ENCODE data around the gene TFAM. TPM values are rescaled to one million over a fixed set of nuclear protein-coding genes. Genes with fewer than 3 reads are reported as not detected.
A peak's percentile ranks its signal among the peaks of the same experiment; 100 is the strongest.
"Not testable (repeated sequence)": the region's sequence is repeated elsewhere in the genome, so short reads cannot be mapped to it uniquely, and the experiment has no call there.

The TFAM gene
- total RNA-seq, 2 experiments from 2014 or later = 61.3 to 64.0 TPM

DNA sequence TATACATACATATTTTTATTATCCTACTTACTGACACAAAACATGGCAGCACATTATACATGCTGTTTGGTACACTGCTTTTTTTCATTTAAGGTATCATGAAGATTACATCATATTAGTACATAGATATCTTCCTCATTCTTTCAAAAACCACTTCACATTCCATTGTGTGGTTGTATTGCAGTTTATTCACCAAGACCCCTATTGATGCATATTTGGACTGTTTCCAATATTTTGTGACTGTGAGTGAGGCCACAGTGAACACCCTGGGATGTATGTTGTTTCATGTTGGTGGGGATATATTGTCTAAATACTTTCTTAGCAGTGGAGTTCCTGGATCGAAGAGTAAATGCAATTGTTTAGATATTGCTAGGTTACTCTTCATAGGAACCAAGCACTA is 39.0 kb downstream of the TFAM start:
- H3K27ac Mint-ChIP-seq = no peak overlapping the region
- H3K36me3 Mint-ChIP-seq (ENCODE audit: low read depth) = no peaks in the 10 kb centered on the region
- POLR2A ChIA-PET = no interaction called here
- no peaks in the 10 kb centered on the region for H3K4me1 Mint-ChIP-seq
- no peaks in the 10 kb centered on the region for H3K9me3 Mint-ChIP-seq
- peaks cover 20% of the 10 kb centered on the region for H3K27me3 Mint-ChIP-seq
- CTCF ChIA-PET = no interaction called here
- no peak overlapping the region for H3K4me3 Mint-ChIP-seq
- no peak for DNase-seq

DNA sequence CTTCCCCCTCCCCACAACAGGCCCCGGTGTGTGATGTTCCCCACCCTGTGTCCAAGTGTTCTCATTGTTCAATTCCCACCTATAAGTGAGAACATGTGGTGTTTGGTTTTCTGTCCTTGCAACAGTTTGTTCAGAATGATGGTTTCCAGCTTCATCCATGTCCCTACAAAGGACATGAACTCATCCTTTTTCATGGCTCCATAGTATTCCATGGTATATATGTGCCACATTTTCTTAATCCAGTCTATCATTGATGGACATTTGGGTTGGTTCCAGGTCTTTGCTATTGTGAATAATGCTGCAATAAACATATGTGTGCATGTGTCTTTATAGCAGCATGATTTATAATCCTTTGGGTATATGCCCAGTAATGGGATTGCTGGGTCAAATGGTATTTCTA is 43.2 kb downstream of the TFAM start:
- H3K27ac Mint-ChIP-seq, CTCF ChIA-PET: not testable (repeated sequence)

DNA sequence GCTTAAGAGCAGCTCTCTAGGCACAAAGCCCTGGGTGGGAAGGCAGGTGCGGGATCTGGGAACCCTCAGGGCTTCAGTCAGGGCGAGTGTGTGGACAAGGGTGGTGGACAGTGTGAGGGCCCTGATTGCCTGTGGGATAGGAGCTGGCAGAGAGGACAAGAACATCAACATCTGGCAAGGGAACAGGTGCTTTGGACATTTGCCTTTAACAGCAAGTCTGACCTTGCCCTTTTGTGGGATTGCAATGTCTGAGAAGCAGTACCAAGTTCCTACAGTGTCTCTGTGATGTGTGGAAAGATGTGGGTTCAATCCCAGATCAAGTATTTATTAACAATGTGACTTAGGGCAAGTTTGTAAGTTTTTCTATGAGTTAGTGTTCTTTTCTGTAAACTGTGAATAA is 46.7 kb downstream of the TFAM start:
- Mint-ChIP-seq H3K36me3 (ENCODE audit: low read depth) (no peaks in the 10 kb centered on the region), H3K27ac (no peak overlapping the region), H3K27me3 (peaks cover 6% of the 10 kb centered on the region), H3K4me1 (peaks cover 14% of the 10 kb centered on the region), H3K9me3 (no peaks in the 10 kb centered on the region), H3K4me3 (no peak overlapping the region)
- ChIA-PET POLR2A (no interaction called here), CTCF (interaction anchor here (0.6 kb wide), 1 partner anchor 1094 kb away, joined by 3 read pairs; no protein-coding TSS in a partner anchor)
- no peak for DNase-seq

More for the DNA sequence above, 43.2 kb downstream of the TFAM start:
- H3K4me1 Mint-ChIP-seq; H3K4me3 Mint-ChIP-seq; DNase-seq; H3K36me3 Mint-ChIP-seq (ENCODE audit: low read depth); H3K9me3 Mint-ChIP-seq; H3K27me3 Mint-ChIP-seq; POLR2A ChIA-PET: not testable (repeated sequence)

DNA sequence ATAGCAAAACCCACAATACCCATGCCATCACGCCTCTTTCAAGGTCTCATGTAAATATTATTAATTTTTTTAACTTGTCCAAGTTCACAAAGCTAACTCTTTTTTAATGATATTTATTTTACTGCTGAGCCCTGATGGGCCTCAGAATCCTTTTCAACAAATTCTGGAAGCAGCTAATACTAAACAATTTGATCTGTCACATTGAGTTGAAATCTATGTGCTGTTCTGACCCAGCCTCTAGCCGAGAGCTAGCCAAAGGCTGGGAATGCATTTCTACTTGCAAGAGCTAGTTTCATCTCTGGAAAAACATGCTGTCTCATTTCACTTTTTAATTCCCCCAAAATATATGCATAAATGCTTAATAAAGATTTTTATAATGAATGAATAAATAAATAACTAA is 47.9 kb downstream of the TFAM start:
- Mint-ChIP-seq H3K36me3 (ENCODE audit: low read depth) (no peaks in the 10 kb centered on the region), H3K4me3 (no peak overlapping the region), H3K27ac (no peak overlapping the region), H3K4me1 (peaks cover 14% of the 10 kb centered on the region), H3K9me3 (no peaks in the 10 kb centered on the region), H3K27me3 (peaks cover 6% of the 10 kb centered on the region)
- CTCF ChIA-PET = no interaction called here
- POLR2A ChIA-PET = no interaction called here
- DNase-seq = no peak

DNA sequence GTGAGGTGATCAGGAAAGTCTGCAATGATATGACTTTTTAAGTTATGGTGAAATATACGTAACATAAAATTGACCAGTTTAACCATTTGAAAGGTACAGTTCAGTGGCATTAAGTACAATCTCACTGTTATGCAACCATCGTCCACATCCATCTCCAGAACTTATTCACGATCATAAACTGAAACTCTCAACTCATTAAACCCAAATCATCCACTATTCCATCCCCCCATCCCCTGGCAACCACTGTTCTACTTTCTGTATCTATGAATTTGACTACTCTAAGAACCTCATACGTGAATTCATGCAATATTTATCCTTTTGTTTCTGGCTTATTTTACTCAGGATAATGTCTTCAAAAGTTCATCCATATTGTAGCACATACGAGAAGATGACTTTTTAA is 48.4 kb downstream of the TFAM start:
- no peaks in the 10 kb centered on the region for H3K36me3 Mint-ChIP-seq (ENCODE audit: low read depth)
- peaks cover 14% of the 10 kb centered on the region for H3K4me1 Mint-ChIP-seq
- no peaks in the 10 kb centered on the region for H3K9me3 Mint-ChIP-seq
- no peak overlapping the region for H3K4me3 Mint-ChIP-seq
- no peak for DNase-seq
- ChIA-PET CTCF (no interaction called here), POLR2A (no interaction called here)
- H3K27me3 Mint-ChIP-seq = peaks cover 6% of the 10 kb centered on the region
- no peak overlapping the region for H3K27ac Mint-ChIP-seq

DNA sequence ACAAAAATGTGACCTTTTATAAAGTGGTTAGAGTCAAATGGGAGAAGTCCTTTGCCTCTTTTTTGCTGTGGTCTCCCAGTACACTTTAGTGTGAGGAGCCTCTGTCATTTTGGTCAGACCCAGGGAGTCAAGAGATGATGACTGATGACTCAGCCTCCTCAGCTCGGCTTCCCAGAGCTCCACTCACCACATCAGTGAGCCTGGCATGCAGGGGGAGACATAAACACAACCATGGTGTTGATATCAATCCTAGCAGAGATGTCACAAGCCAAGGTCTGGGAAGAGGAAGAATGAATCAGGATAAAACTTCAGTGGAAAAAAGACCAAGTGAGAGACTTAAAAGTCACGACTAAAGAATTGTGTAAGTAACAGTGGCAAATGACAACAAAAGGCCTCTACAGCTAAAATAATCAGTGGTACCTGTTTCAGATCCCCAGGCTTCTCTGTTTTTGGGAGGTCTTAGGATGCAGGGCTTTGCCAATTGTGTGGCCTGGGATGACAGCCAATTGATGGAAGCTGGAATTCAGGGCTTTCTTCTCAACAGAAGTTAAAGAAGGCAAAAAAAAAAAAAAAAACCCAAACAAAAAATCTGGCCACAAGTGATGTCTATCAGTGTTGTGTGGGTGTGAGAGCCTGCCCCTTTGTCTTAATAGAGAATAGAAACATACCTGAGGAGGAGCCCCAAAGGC is 50.2 kb downstream of the TFAM start:
- no peaks in the 10 kb centered on the region for H3K36me3 Mint-ChIP-seq (ENCODE audit: low read depth)
- H3K9me3 Mint-ChIP-seq = no peaks in the 10 kb centered on the region
- ChIA-PET CTCF (no interaction called here), POLR2A (no interaction called here)
- no peak for DNase-seq
- H3K4me3 Mint-ChIP-seq = no peak overlapping the region
- H3K27me3 Mint-ChIP-seq = peaks cover 4% of the 10 kb centered on the region
- H3K27ac Mint-ChIP-seq = peak overlapping the region; percentile 64
- peaks cover 14% of the 10 kb centered on the region for H3K4me1 Mint-ChIP-seq

DNA sequence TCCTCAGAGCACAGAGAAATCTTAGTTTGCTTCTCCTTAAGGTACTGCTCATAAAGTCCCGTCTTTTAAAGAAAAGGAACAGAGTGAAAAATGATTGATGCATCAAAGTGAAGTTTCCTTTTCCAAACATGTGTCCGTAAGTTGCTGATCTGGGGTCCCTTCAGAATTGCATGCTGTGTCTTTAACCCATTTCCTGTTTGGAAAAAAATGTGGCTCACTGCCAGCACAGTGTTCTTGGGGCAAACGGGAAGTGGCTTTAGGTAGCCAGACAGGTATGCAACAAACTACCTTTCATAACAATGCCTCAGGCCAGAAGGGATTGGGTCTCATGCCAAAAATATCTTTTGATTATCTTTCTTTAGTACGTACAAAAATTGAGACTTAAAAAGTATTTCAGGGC is 50.9 kb downstream of the TFAM start:
- H3K4me3 Mint-ChIP-seq = no peak overlapping the region
- no peaks in the 10 kb centered on the region for H3K27me3 Mint-ChIP-seq
- H3K9me3 Mint-ChIP-seq = no peaks in the 10 kb centered on the region
- no peak overlapping the region for H3K27ac Mint-ChIP-seq
- POLR2A ChIA-PET = no interaction called here
- peaks cover 14% of the 10 kb centered on the region for H3K4me1 Mint-ChIP-seq
- CTCF ChIA-PET = no interaction called here
- peak; percentile 23 for DNase-seq
- H3K36me3 Mint-ChIP-seq (ENCODE audit: low read depth) = no peaks in the 10 kb centered on the region

DNA sequence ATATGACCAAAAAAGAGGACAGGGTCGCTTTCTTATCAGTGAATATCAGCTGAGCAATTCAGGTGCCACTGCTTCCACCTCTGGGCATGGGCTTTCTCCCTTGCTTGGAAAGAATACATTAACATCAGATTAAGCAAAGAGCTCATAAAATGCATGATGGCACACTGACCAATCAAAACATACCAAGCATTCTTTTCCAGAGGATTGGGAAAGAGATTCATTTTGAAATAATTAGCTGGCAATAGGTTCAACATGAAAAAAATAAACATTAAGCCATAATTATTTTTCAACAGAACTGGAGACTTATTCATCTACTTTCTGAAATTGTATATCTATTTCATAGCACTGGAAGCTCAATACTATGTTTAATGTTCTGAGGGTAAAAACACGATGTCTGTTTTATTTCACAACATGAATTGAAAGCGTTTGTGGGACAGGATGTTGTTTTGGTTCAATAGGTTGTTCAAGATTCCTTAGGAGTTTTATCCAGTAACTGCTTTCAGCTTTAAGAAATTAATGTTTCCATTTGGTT is 53.2 kb downstream of the TFAM start:
- ChIA-PET POLR2A (no interaction called here), CTCF (no interaction called here)
- no peak overlapping the region for H3K27ac Mint-ChIP-seq
- DNase-seq = no peak
- peaks cover 14% of the 10 kb centered on the region for H3K4me1 Mint-ChIP-seq
- H3K9me3 Mint-ChIP-seq = no peaks in the 10 kb centered on the region
- no peaks in the 10 kb centered on the region for H3K36me3 Mint-ChIP-seq (ENCODE audit: low read depth)
- H3K4me3 Mint-ChIP-seq = no peak overlapping the region
- H3K27me3 Mint-ChIP-seq = no peaks in the 10 kb centered on the region

DNA sequence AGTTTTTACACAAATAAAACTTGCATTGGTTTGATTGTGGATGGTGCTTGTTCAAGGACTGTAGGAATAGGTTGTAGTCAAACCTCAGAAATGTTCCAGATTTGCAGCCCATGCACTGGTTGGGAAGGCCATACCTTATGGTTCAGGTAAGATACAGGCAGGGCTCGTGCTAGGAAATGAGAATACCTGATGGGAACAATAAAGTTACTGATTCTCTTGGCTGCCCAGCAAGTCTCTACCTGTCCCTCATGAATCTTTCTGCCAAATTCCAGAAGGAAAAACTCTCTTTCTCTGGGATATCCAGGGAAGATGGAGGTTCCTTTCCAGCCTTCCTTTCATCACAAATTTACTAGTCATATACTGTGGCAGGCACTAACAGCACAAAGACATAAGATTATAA is 53.8 kb downstream of the TFAM start:
- ChIA-PET POLR2A (no interaction called here), CTCF (no interaction called here)
- no peak overlapping the region for H3K4me3 Mint-ChIP-seq
- H3K9me3 Mint-ChIP-seq = no peaks in the 10 kb centered on the region
- H3K27me3 Mint-ChIP-seq = no peaks in the 10 kb centered on the region
- peaks cover 14% of the 10 kb centered on the region for H3K4me1 Mint-ChIP-seq
- H3K27ac Mint-ChIP-seq = no peak overlapping the region
- H3K36me3 Mint-ChIP-seq (ENCODE audit: low read depth) = no peaks in the 10 kb centered on the region
- no peak for DNase-seq

DNA sequence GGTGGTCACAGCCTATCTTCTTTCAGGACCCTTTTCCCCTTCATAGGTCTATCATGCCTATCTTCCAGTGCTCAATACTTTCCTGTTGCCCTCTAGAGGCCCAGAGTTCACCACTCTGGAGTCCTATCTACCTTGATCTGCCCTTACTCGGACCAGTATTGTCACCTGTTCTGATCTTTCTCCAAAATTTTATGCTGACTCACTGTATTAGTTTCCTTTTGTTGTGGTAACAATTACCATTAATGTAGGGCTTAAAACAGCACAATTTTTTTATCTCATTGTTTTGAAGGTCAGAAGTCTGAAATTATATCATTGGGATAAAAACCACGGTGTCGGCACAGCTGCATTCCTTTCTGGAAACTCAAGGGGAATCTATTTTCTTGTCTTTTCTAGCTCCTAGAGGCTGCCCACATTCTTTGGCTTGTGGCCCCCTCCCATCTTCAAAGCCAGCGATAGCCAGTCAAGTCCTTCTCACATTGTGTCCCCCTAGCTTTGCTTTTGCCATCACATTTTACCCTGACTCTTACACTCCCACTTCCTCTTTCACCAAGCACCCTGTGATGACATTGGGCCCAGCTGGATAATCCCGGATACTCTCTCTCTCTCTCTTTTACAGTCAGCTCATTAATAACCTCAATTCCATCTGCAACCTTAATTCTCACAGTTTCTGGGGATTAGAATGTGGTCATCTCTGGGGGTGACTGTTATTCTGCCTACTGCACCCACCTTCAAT is 54.6 kb downstream of the TFAM start:
- no peak overlapping the region for H3K27ac Mint-ChIP-seq
- POLR2A ChIA-PET = no interaction called here
- H3K27me3 Mint-ChIP-seq = no peaks in the 10 kb centered on the region

DNA sequence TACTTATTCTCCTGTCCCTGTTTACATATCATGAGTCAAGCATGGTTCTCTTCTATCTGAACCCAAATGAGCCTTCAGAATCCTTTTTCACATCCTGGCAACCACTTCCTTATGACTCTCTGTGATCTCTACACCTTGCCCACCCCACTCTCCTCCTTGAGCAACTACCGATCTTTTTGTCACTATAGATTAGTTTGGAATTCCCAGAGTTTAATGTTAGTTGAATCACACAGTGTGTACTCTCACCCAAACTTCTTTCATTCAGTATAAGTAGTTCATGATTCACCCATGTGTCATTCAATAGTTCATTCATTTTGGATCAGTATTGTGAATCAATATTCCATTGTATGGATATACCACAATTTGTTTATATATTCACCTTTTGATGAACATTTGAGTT is 55.3 kb downstream of the TFAM start:
- H3K36me3 Mint-ChIP-seq (ENCODE audit: low read depth) = no peaks in the 10 kb centered on the region
- H3K4me3 Mint-ChIP-seq = no peak overlapping the region
- CTCF ChIA-PET = no interaction called here
- POLR2A ChIA-PET = no interaction called here
- H3K4me1 Mint-ChIP-seq = peaks cover 9% of the 10 kb centered on the region
- H3K27me3 Mint-ChIP-seq = no peaks in the 10 kb centered on the region
- DNase-seq = no peak
- H3K27ac Mint-ChIP-seq = no peak overlapping the region
- H3K9me3 Mint-ChIP-seq = no peaks in the 10 kb centered on the region

More for the DNA sequence above, 54.6 kb downstream of the TFAM start:
- no peak for DNase-seq
- H3K36me3 Mint-ChIP-seq (ENCODE audit: low read depth) = no peaks in the 10 kb centered on the region
- H3K4me1 Mint-ChIP-seq = peaks cover 14% of the 10 kb centered on the region
- CTCF ChIA-PET = no interaction called here
- no peaks in the 10 kb centered on the region for H3K9me3 Mint-ChIP-seq
- no peak overlapping the region for H3K4me3 Mint-ChIP-seq

DNA sequence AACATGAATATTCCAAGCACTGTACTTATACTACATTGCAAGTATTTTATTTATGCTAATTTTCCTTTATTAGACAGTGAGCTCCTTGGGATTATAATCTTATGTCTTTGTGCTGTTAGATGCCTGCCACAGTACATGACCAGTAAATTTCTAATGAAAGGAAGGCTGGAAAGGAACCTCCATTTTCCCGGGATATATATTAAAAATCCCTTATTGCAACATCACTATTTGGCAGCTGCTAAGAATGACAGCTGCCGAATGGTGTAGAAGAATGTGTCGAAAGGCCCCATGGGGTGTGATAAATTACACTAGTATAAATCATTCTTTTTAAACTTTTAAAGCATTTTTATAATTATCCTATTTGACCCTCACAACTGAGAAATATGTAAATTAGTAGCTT is 59.1 kb downstream of the TFAM start:
- Mint-ChIP-seq H3K27me3 (no peaks in the 10 kb centered on the region), H3K9me3 (peaks cover 4% of the 10 kb centered on the region), H3K36me3 (ENCODE audit: low read depth) (no peaks in the 10 kb centered on the region), H3K27ac (no peak overlapping the region), H3K4me3 (no peak overlapping the region), H3K4me1 (no peaks in the 10 kb centered on the region)
- POLR2A ChIA-PET = no interaction called here
- no peak for DNase-seq
- CTCF ChIA-PET = no interaction called here

DNA sequence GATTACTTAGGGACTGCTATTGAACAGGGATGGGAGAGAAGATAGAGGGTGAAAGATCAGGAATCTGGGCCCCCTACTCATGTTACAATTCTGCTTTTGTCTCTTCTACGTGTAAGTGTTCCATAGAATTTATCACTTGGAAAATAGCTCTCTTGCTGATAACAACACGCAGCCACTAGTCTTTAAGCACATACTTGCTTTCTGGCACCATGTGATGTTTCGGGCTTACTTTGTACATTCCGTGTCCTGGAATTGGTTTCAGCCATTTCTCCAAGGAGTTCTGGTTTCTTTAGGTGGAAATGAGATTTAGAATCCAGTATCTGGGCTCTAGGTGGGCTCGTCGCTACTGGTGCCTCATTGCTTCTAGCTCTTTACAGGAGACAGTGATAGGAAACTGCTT is 59.7 kb downstream of the TFAM start:
- H3K36me3 Mint-ChIP-seq (ENCODE audit: low read depth) = no peaks in the 10 kb centered on the region
- no peak for DNase-seq
- H3K4me1 Mint-ChIP-seq = no peaks in the 10 kb centered on the region
- peaks cover 4% of the 10 kb centered on the region for H3K9me3 Mint-ChIP-seq
- H3K27ac Mint-ChIP-seq = no peak overlapping the region
- H3K4me3 Mint-ChIP-seq = no peak overlapping the region
- no peaks in the 10 kb centered on the region for H3K27me3 Mint-ChIP-seq
- ChIA-PET CTCF (no interaction called here), POLR2A (no interaction called here)
